Mucosa of rectum (tissue), 2 donors: ENCODE results near the gene DISP3.

Experiments
- H3K27ac ChIP-seq, 2 donors: one replicate each; pipeline ENCODE4 v1.7.0; 2013; ENCODE audit warnings: inconsistent platforms in 2 of 2, low read depth in 2 of 2, low read length in 2 of 2
- H3K27me3 ChIP-seq, 2 donors: one replicate each; pipeline ENCODE4 v1.7.0; 2013; ENCODE audit warnings: low read length in 2 of 2; ENCODE audit not compliant: control insufficient read depth in 2 of 2, insufficient read depth in 2 of 2
- H3K36me3 ChIP-seq, 2 donors: one replicate each; pipeline ENCODE4 v1.7.0; 2013; ENCODE audit warnings: low read length in 2 of 2; ENCODE audit not compliant: control insufficient read depth in 2 of 2, insufficient read depth in 2 of 2
- H3K4me1 ChIP-seq, 2 donors: one replicate each; pipeline ENCODE4 v1.7.0; 2013; ENCODE audit warnings: low read length in 2 of 2, mild to moderate bottlenecking in 1 of 2; ENCODE audit not compliant: control insufficient read depth in 2 of 2, insufficient read depth in 2 of 2
- H3K4me3 ChIP-seq, 2 donors: one replicate each; pipeline ENCODE4 v1.7.0; 2013; ENCODE audit warnings: low read length in 2 of 2
- H3K9ac ChIP-seq, 2 donors: one replicate each; pipeline ENCODE4 v1.7.0; 2013; ENCODE audit warnings: low read length in 2 of 2, low read depth in 1 of 2, mild to moderate bottlenecking in 1 of 2
- H3K9me3 ChIP-seq, 2 donors: one replicate each; pipeline ENCODE4 v1.7.0; 2013; ENCODE audit warnings: low read length in 2 of 2; ENCODE audit not compliant: control insufficient read depth in 2 of 2
- donor health status: healthy.
- donor health status: Normal muscosa, but diverticular disease.

DISP3 gene

DNA sequence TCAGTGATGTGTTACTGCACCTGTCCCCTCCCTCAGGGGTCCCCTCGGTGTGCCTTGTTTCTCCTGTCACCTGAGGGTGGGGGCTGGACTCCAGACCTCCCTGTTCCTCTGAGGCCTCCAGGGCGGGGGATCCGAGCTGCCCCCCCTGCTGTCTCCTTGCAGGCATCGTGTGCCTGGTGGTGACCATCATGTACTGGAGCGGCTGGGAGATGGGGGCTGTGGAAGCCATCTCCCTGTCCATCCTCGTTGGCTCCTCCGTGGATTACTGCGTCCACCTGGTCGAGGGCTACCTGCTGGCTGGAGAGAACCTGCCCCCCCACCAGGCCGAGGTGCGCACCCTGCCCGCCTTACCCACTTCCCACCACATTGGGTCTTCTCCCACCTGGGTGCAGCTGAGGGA is 56.4 kb downstream of the DISP3 start:
- Histone ChIP-seq H3K9me3 (no peaks in the 10 kb centered on the region), H3K4me3 (no peak overlapping the region), H3K36me3 (no peaks in the 10 kb centered on the region), H3K27ac (no peak overlapping the region), H3K4me1 (no peaks in the 10 kb centered on the region), H3K27me3 (peaks cover 0 to 4% of the 10 kb centered on the region in 2 donors), H3K9ac (no peak overlapping the region)

DNA sequence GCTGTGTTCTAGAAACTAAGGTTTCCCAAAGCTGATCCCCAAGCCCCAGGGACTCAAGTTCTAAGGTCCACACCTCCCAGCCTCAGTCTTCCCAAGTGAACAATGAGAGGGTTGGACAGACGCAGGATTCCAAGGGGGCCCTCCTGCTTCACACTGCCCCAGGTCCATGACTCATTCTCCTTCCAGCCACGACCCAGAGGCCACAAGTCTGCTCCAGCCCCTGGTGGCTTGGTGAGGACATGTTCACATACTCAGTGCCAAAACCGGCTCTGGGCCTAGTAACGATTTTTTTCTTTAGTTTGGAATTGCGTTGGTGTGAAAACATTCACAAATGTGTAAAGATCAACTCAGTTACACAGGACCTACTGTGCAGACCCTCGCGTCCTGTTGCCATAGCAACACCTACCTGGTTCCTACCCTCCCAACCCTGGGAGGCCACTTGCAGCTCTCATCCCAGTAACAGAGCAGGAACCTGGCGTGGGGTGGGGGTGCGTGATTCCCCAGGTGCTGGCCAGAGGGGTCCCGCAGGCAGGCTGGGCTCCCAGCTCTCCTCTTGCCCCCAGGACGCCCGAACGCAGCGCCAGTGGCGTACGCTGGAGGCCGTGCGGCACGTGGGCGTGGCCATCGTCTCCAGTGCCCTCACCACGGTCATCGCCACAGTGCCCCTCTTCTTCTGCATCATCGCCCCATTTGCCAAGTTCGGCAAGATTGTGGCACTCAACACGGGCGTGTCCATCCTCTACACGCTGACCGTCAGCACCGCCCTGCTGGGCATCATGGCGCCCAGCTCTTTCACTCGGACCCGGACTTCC is 57.0 kb downstream of the DISP3 start:
- no peaks in the 10 kb centered on the region for H3K36me3 ChIP-seq
- H3K27me3 ChIP-seq = peaks cover 0 to 5% of the 10 kb centered on the region in 2 donors

DNA sequence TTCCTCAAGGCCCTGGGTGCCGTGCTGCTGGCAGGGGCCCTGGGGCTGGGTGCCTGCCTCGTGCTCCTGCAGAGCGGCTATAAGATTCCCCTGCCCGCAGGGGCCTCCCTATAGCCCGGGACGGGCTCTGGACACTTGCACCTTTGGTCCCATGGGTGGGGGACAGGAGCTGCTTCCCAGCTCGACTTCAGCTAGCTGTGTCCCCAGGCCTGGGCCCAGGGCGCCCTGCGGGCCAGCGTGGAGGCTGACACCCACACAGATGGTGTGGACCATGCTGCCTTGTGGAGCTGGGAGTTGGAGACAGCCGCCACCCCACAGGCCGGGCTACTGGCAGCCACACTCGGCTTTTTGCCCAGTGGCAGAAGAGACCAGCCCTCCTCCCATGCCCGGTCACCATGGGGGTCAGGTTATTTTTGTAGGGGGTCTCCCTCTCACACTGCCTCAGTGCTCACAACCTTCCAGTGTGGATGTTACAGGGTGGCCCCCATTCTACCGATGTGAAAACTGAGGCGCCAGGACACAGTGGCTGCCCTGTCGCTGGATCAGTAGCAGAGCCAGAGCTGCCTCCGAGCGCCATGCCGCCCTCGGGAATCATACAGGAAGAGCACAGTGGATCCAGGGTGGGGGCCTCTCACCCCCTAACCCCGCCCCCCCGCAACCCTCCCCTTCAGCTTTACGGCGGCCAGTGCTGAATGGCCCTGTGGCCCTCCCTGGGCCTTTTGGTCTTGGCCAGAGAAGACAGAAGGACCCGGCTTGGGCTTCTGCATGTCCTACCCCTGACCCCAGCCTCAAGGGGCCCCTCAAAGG is 57.8 kb downstream of the DISP3 start:
- Histone ChIP-seq H3K27ac (no peak overlapping the region), H3K36me3 (no peaks in the 10 kb centered on the region), H3K9me3 (no peaks in the 10 kb centered on the region), H3K9ac (no peak overlapping the region), H3K4me3 (no peak overlapping the region), H3K27me3 (peaks cover 0 to 5% of the 10 kb centered on the region in 2 donors), H3K4me1 (no peaks in the 10 kb centered on the region)

More for the DNA sequence above, 57.0 kb downstream of the DISP3 start:
- H3K4me1 ChIP-seq = no peaks in the 10 kb centered on the region
- H3K4me3 ChIP-seq = no peak overlapping the region
- no peaks in the 10 kb centered on the region for H3K9me3 ChIP-seq
- H3K27ac ChIP-seq = no peak overlapping the region
- no peak overlapping the region for H3K9ac ChIP-seq

DNA sequence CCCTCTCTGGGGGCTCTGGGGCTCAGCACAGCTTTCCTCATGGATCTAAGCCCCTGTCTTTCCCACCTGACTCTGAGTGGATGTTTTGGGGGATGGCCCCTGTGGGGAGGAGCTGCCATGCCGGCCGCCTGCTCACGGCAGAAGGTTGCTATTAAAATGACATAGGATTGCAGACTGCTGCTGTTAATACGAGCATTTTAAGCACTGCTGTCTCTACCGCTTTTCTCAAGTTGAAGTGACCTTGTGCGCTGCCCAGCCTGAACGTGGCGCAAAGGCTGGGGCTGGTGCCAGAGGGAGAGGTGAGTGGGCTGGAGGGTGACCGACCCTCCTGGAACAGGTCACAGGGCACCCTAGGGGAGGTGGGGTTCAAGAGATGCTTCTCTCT is 58.4 kb downstream of the DISP3 start:
- no peak overlapping the region for H3K27ac ChIP-seq
- no peak overlapping the region for H3K4me3 ChIP-seq
- no peaks in the 10 kb centered on the region for H3K36me3 ChIP-seq
- peaks cover 0 to 5% of the 10 kb centered on the region in 2 donors for H3K27me3 ChIP-seq
- no peak overlapping the region for H3K9ac ChIP-seq
- no peaks in the 10 kb centered on the region for H3K4me1 ChIP-seq
- no peaks in the 10 kb centered on the region for H3K9me3 ChIP-seq

DNA sequence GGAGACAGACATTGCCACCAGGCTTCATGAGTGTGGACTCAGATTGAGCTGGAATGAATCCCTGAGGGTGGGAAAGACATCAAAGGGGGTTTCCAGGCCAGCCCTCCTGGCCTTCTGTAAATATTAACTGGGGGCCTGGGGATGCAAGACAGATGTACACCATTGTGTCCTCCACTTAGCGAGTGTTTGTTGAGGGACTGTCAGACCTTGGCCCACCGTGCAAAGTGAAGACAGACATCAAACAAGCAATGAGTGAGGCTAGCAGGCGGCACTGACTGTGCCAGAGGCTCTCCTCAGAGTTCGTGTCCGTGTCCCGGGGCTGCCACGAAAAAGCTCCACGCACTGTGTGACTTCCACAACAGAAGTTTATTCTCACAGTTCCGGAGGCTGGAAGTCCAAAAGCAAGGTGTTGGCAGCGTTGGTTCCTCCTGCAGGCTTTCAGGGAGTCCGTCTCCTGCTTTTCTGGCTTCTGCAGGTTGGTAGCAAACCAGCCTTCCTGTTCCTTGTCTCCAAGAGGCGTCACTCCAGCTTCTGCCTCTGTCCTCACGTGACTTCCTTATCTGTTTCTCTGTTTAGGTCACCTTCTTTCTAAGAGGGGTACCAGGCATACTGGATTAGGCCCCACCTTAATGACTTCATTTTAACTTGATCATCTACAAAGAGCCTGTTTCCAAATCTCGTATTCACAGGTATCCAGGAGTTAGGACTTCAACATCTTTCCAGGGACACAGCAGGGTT is 59.1 kb downstream of the DISP3 start:
- no peaks in the 10 kb centered on the region for H3K4me1 ChIP-seq
- no peak overlapping the region for H3K27ac ChIP-seq
- H3K36me3 ChIP-seq = no peaks in the 10 kb centered on the region
- H3K27me3 ChIP-seq = peaks cover 0 to 5% of the 10 kb centered on the region in 2 donors
- H3K9me3 ChIP-seq = no peaks in the 10 kb centered on the region
- H3K9ac ChIP-seq = no peak overlapping the region
- H3K4me3 ChIP-seq = no peak overlapping the region

DNA sequence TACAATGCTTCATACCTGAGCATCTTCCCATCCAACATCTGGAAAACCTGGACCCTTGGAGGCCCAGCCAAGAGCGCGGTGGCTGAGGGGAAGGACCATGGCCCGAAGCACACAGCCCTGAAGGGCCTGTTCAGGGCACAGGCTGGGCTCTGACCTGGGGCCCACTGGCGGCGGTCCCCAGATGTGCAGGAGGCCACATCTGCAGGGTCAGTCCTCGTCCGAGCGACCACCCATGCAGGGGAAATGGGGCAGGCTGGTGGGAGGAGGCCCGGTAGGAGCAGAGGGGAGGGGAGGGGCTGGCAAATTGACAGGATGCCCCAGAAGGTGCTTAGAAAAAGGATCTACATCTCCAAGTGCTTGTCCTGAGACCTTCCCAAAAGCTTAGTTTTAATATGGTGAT is 59.9 kb downstream of the DISP3 start:
- peaks cover 0 to 5% of the 10 kb centered on the region in 2 donors for H3K27me3 ChIP-seq
- H3K4me3 ChIP-seq = no peak overlapping the region
- no peak overlapping the region for H3K27ac ChIP-seq
- H3K9me3 ChIP-seq = no peaks in the 10 kb centered on the region
- no peaks in the 10 kb centered on the region for H3K4me1 ChIP-seq
- H3K36me3 ChIP-seq = no peaks in the 10 kb centered on the region
- no peak overlapping the region for H3K9ac ChIP-seq

DNA sequence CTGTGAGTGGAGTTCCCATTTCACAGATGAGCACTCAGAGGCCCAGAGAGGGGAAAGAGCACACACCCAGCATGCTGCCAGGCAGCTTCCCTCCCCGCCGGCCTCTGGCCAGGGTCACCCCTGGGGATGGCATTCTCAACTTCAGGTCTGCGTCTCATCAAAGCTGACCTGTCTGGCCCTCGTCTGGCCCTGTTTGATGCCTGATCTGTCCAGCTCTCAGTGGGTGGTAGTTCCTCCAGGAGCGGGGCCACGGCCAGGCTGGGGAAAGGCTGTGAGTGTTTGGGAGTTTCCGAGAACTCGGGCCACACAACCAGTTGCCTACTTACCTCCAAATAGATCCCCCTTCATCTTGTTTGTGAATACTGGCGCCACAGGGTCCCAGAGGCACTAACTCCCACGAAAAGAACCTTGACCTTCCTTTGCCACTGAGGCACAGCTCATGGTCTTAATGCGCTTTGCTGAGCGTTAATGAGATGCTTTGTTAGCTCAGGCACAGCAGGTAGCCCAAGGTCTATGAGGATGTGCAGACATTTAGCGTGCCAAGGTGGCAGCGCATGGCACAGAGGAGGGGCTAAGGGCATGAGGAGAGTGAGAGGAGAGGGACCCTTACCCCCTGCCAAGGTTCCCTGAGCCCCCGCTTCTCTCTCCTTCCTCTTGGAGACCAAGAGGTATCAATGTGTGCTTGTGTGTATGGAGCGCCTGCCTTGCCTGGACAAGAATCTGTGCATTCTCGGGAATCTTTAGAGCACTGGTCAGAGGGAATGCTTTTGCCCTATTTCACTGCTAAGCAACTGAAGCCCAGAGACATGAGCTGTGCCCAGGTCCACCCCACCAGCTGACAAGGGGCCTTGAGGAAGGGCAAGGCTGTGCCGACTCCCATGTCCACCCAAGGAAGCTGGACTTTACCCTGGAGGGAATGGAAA is 61.2 kb downstream of the DISP3 start:
- no peaks in the 10 kb centered on the region for H3K9me3 ChIP-seq
- H3K27me3 ChIP-seq = peaks cover 0 to 5% of the 10 kb centered on the region in 2 donors
- no peak overlapping the region for H3K27ac ChIP-seq
- no peak overlapping the region for H3K9ac ChIP-seq
- no peaks in the 10 kb centered on the region for H3K36me3 ChIP-seq
- no peak overlapping the region for H3K4me3 ChIP-seq
- no peaks in the 10 kb centered on the region for H3K4me1 ChIP-seq

DNA sequence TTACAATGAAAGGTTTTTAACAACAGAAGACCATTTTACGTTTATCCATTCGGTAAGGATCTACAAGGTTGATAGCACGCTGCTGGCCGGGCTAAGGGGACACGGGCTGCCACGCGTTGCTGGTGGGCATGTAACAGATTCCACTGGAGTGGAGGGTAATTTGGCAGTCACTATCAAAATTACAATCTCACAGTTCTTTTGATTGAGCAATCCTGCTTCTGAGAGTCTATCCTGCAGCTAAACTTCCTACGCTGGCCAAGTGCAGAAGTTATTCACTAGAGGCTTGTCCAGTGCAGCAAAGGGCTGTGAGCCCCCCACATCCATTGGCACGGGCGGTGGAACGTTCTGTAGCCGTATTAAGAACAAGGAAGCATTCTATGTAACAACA is 61.8 kb downstream of the DISP3 start:
- H3K27me3 ChIP-seq = peaks cover 0 to 5% of the 10 kb centered on the region in 2 donors

DNA sequence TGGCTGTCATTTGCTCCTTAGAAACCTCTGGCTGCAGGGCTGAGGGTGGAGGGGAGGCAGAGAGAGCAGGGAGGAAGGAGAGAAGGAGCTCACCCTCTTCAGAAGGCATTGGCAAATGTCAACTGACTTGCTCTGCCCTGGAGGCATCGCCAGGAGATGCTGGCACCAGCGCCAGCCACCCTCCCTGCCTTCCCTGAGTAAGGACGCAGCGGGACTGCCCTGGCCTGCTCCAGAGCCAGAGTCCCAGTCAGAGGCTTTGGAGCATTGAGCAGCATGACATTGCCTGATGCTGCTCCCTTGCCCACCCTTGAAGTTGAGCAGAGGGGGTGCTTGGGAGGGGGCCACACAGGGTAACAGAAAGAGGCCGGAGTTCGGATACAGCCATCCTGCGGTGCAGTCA is 62.3 kb downstream of the DISP3 start:
- no peak overlapping the region for H3K27ac ChIP-seq
- no peak overlapping the region for H3K9ac ChIP-seq
- no peak overlapping the region for H3K4me3 ChIP-seq
- H3K4me1 ChIP-seq = no peaks in the 10 kb centered on the region
- no peaks in the 10 kb centered on the region for H3K9me3 ChIP-seq
- no peaks in the 10 kb centered on the region for H3K36me3 ChIP-seq
- peaks cover 0 to 5% of the 10 kb centered on the region in 2 donors for H3K27me3 ChIP-seq

More for the DNA sequence above, 61.8 kb downstream of the DISP3 start:
- Histone ChIP-seq H3K36me3 (no peaks in the 10 kb centered on the region), H3K4me3 (no peak overlapping the region), H3K9ac (no peak overlapping the region), H3K4me1 (no peaks in the 10 kb centered on the region), H3K27ac (no peak overlapping the region), H3K9me3 (no peaks in the 10 kb centered on the region)
